ENCODE measurements around the gene CD109. TPM values are rescaled to one million over a fixed set of nuclear protein-coding genes. Genes with fewer than 3 reads are reported as not detected.

Gene CD109
- total RNA-seq, 1 donor from 2014 or later: 3.8 TPM

GRCh38 chr6:73653571-73654424 lies 42.2 kb upstream of the CD109 start, which contains the start of gene SLC17A5:
TSS of gene SLC17A5 (minus strand) at chr6:73653992. CDS start at chr6:73653886, 106 bp downstream.
- H3K4me1 Mint-ChIP-seq: peaks cover 20% of the 10 kb centered on the region
- peaks cover 3% of the 10 kb centered on the region for H3K36me3 Mint-ChIP-seq
- no peaks in the 10 kb centered on the region for H3K27me3 Mint-ChIP-seq (ENCODE audit: low read depth)
- DNase-seq (ENCODE audit: low spot score in 2 of 2, unreplicated experiment in 2 of 2): peak; percentile 73 to 82
- TF ChIP-seq CTCF (IDR thresholded peaks at IDR 0.05; ENCODE audit: unreplicated experiment): no peak
- H3K27ac Mint-ChIP-seq: peak within 1 kb of the TSS; percentile 97
- peak within 1 kb of the TSS; percentile 97 for H3K4me3 Mint-ChIP-seq
- no peaks in the 10 kb centered on the region for H3K9me3 Mint-ChIP-seq

- TF ChIP-seq CTCF (IDR thresholded peaks at IDR 0.05; ENCODE audit: unreplicated experiment): no peak
- Mint-ChIP-seq H3K4me1 (peaks cover 20% of the 10 kb centered on the region), H3K27ac (peak overlapping the region; percentile 30), H3K36me3 (no peaks in the 10 kb centered on the region), H3K4me3 (peak overlapping the region; percentile 38), H3K9me3 (no peaks in the 10 kb centered on the region), H3K27me3 (ENCODE audit: low read depth) (no peaks in the 10 kb centered on the region)
- DNase-seq (ENCODE audit: low spot score in 2 of 2, unreplicated experiment in 2 of 2): no peak
Measured at GRCh38 chr6:73655341-73655917, 40.6 kb upstream of the CD109 start.

- Mint-ChIP-seq H3K4me3 (no peak overlapping the region), H3K27ac (no peak overlapping the region), H3K4me1 (peaks cover 18% of the 10 kb centered on the region), H3K9me3 (no peaks in the 10 kb centered on the region), H3K36me3 (no peaks in the 10 kb centered on the region), H3K27me3 (ENCODE audit: low read depth) (no peaks in the 10 kb centered on the region)
- TF ChIP-seq CTCF (IDR thresholded peaks at IDR 0.05; ENCODE audit: unreplicated experiment): no peak
- no peak for DNase-seq (ENCODE audit: low spot score in 2 of 2, unreplicated experiment in 2 of 2)
Measured at GRCh38 chr6:73656531-73657145, 39.4 kb upstream of the CD109 start.

GRCh38 chr6:73657201-73657600 lies 38.8 kb upstream of the CD109 start:
- H3K27me3 Mint-ChIP-seq (ENCODE audit: low read depth): no peaks in the 10 kb centered on the region
- H3K36me3 Mint-ChIP-seq: no peaks in the 10 kb centered on the region
- H3K9me3 Mint-ChIP-seq: no peaks in the 10 kb centered on the region
- H3K27ac Mint-ChIP-seq: no peak overlapping the region
- H3K4me3 Mint-ChIP-seq: no peak overlapping the region
- peaks cover 18% of the 10 kb centered on the region for H3K4me1 Mint-ChIP-seq
- TF ChIP-seq CTCF (IDR thresholded peaks at IDR 0.05; ENCODE audit: unreplicated experiment): no peak
- DNase-seq (ENCODE audit: low spot score in 2 of 2, unreplicated experiment in 2 of 2): no peak

- Mint-ChIP-seq H3K9me3 (no peaks in the 10 kb centered on the region), H3K27me3 (ENCODE audit: low read depth) (peaks cover 8% of the 10 kb centered on the region)
Measured at GRCh38 chr6:73664701-73665100, 31.3 kb upstream of the CD109 start.

More at GRCh38 chr6:73664701-73665100, 31.3 kb upstream of the CD109 start:
- Mint-ChIP-seq H3K27ac (no peak overlapping the region), H3K4me1 (peaks cover 4% of the 10 kb centered on the region), H3K36me3 (no peaks in the 10 kb centered on the region), H3K4me3 (no peak overlapping the region)
- no peak for DNase-seq (ENCODE audit: low spot score in 2 of 2, unreplicated experiment in 2 of 2)
- no peak for TF ChIP-seq CTCF (IDR thresholded peaks at IDR 0.05; ENCODE audit: unreplicated experiment)

Data from mesothelial cell of epicardium (in vitro differentiated cells).